GM13976 (cell line): ENCODE data around the gene NEDD4L.

ENCODE experiments used
- DNase-seq: peaks from one replicate; pipeline ENCODE4 v3.0.0; 2012; ENCODE audit warnings: low spot score
- in situ Hi-C: fragments of 300-500 bp; cut with MboI; formaldehyde crosslinking; loops from one replicate; pipeline ENCODE4 v1.12.0; 2022; ENCODE audit warnings: low sequenced_read_pairs, mixed read lengths, inconsistent platforms; ENCODE audit not compliant: unreplicated experiment
- TF ChIP-seq, protein P1 (sequence below): IDR thresholded peaks from 2 replicates; pipeline ENCODE4 v1.5.1; 2012; ENCODE audit warnings: borderline replicate concordance, mild to moderate bottlenecking; ENCODE audit not compliant: insufficient read depth; ENCODE audit errors: extremely low read depth, missing control alignments, control extremely low read depth

The NEDD4L gene

GRCh38 chr18:58078889-58079573, 35.0 kb downstream of the NEDD4L start:
- no peak for DNase-seq
- TF ChIP-seq, protein P1, sequence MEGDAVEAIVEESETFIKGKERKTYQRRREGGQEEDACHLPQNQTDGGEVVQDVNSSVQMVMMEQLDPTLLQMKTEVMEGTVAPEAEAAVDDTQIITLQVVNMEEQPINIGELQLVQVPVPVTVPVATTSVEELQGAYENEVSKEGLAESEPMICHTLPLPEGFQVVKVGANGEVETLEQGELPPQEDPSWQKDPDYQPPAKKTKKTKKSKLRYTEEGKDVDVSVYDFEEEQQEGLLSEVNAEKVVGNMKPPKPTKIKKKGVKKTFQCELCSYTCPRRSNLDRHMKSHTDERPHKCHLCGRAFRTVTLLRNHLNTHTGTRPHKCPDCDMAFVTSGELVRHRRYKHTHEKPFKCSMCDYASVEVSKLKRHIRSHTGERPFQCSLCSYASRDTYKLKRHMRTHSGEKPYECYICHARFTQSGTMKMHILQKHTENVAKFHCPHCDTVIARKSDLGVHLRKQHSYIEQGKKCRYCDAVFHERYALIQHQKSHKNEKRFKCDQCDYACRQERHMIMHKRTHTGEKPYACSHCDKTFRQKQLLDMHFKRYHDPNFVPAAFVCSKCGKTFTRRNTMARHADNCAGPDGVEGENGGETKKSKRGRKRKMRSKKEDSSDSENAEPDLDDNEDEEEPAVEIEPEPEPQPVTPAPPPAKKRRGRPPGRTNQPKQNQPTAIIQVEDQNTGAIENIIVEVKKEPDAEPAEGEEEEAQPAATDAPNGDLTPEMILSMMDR: no peak
- in situ Hi-C loops: no loop called here

- in situ Hi-C loops: no loop called here
- DNase-seq: no peak
- TF ChIP-seq, protein P1: no peak
Measured at GRCh38 chr18:58080451-58080850, 36.4 kb downstream of the NEDD4L start.

DNA sequence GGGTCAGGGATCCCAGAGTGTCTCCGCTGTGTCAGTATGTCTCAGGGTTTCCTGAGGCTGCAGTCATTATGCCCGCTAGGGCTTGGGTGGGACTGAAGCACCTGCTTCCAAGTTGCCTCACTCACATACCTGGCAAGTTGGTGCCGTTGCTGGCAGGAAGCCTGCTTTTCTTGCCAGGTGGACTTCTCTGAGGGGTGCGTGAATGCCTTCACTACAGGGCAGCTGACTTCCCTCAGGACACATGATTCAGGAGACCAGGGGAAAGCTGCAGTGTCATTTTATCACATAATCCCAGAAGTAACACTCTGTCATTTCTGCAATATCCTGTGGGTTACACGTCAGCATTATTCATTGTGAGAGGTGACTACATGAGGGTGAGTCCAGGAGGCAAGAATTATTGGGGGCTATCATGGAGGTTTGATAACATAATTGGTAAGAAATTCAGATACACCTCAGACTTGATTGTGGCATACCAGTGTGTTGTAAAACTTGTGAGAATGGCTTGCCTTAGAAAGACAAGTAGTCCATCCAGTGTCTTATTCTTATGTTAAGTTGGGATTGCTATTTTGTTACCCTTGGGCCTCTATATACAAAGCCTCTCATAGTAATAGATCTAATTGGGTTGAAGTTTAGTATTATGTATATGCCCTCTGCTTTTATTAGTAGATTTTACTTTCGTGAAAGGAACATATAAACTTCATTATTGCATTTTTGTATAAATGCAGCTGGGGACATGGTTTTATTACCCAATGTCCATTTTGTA, 44.1 kb downstream of the NEDD4L start:
- in situ Hi-C loops: no loop called here
- TF ChIP-seq, protein P1: no peak
- DNase-seq: no peak

DNA sequence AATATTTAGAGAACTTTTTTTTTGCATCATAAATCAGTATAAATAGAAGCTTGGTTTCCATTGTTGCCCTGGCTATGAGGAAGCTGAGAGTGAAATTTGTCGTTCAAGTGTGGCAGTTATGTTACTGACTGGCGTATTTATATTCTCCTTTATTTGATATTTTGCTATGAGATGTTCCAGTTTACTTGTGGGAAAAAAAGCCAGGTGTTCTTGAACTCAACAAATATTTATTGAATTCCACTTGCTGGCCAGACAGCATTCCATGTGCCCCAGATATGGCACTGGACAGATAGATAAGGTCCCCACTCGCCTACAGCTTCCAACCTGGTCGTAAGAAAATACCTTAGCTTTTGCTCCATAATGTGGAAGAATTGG, 44.7 kb downstream of the NEDD4L start:
- in situ Hi-C loops: no loop called here
- no peak for DNase-seq
- TF ChIP-seq, protein P1: no peak

DNA sequence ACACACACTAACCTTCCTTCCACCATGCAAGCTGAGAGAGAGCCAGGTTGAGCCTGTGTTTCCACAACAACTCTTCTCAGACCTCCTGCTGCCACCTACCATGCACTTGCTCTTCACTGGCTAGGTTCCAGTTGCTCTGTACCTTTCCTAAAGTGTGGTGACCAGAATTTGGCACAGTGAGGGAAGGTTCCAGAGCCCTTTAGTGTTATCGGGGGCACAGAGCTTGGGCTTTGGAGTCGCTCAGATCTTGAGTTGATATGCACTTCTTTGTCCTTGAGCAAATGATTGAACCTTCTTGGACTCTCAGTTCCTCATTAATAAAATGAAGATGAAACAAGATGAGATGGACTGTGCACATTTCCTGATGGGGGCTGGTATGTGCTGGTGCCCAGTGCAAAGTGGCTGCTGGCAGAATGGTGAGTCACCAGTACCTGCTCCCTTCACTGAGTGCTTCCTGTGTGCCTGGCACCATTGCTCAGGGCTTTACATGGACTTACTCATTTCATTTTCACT, 47.1 kb downstream of the NEDD4L start:
- TF ChIP-seq, protein P1: no peak
- DNase-seq: no peak
- in situ Hi-C loops: no loop called here

DNA sequence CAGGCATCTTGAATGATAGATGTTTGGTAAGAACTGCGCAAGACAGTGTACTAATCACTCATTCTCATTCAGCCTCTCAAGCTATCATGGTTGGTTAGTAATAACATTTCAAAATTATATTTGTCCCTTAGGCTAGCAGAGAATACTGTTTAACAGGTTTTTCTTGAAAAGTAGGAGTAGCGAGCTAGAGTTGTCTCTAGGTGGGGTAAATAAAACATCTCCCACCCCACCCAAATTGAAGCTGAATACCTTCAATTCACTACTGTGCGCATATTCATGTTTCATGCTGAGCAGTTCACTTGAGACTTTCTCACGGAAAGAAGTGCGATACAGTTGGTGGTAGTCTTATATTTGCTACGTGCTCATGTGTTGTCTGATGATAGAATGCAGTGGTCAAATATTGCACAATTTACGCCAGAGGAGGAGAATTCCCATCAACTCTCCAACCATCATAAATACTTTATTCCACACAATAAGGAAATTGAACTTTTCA, 49.3 kb downstream of the NEDD4L start:
- no peak for DNase-seq
- in situ Hi-C loops: no loop called here
- TF ChIP-seq, protein P1: no peak
